Esophagus mucosa (tissue), 1 donor: ENCODE results near the gene HYAL2. TPM values are rescaled to one million over a fixed set of nuclear protein-coding genes. Genes with fewer than 3 reads are reported as not detected.

Experiments
- ATAC-seq: fragments of 200-7000 bp; cut with Tn5 transposase; one replicate; pipeline ENCODE4 v1.9.1; 2020
- total RNA-seq: library from RNA; stranded (reverse); gene quantifications from one replicate; pipeline ENCODE4 v1.2.4, GENCODE V29; 2023
- donor health status: DM: yes; HTN: yes; CAD: no.

The HYAL2 gene
- total RNA-seq, 1 donor from 2014 or later, result 30.7 TPM

DNA sequence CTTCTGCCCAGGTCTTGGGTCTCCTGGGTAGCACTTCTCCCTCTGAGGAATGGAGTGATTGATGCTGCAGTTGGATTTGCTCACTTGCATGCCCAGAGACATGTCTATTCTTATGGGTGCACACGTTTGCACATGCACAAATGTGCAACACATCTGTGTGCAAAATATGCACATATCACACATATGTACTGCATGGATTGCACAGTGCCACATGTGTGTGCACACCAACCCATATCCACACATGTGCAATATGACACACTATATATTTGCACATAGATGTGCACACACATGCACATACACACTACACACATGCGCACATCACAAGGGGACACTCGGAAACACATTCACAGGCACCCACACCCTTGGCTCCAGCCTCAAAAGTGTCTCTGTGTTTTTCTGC lies 54.3 kb downstream of the HYAL2 start:
- no peak for ATAC-seq

Other genes with a start within 250 kb of the HYAL2 start
- gene RBM5, start 233.8 kb downstream of the HYAL2 start, total RNA-seq, result 59.5 TPM
- gene SEMA3F, start 167.4 kb downstream of the HYAL2 start, total RNA-seq, result 72.7 TPM
- 0.08 TPM for gene GNAT1, start 131.1 kb downstream of the HYAL2 start, total RNA-seq
- 0.60 TPM for gene SLC38A3, start 117.5 kb downstream of the HYAL2 start, total RNA-seq
- gene GNAI2, start 86.5 kb downstream of the HYAL2 start, total RNA-seq, result 92.0 TPM
- gene SEMA3B, start 53.6 kb downstream of the HYAL2 start, total RNA-seq, result 2.4 TPM
- not detected for gene LSMEM2, start 43.7 kb downstream of the HYAL2 start, total RNA-seq
- 65.8 TPM for gene IFRD2, start 30.3 kb downstream of the HYAL2 start, total RNA-seq
- gene HYAL3, start 23.3 kb downstream of the HYAL2 start, total RNA-seq, result 4.8 TPM
- 7.6 TPM for gene NAA80, start 23.3 kb downstream of the HYAL2 start, total RNA-seq
- gene HYAL1, start 19.2 kb downstream of the HYAL2 start, total RNA-seq, result 4.1 TPM
- 12.2 TPM for gene TUSC2, start 5.5 kb upstream of the HYAL2 start, total RNA-seq
- 13.6 TPM for gene RASSF1, start 18.1 kb upstream of the HYAL2 start, total RNA-seq
- 0.64 TPM for gene ZMYND10, start 23.0 kb upstream of the HYAL2 start, total RNA-seq
- gene NPRL2, start 28.0 kb upstream of the HYAL2 start, total RNA-seq, result 11.0 TPM
- 15.5 TPM for gene CYB561D2, start 28.1 kb upstream of the HYAL2 start, total RNA-seq
- 19.3 TPM for gene TMEM115, start 36.8 kb upstream of the HYAL2 start, total RNA-seq
- 0.08 TPM for gene CACNA2D2, start 180.9 kb upstream of the HYAL2 start, total RNA-seq
- 0.68 TPM for gene C3orf18, start 245.0 kb upstream of the HYAL2 start, total RNA-seq
- gene HEMK1, start 246.8 kb upstream of the HYAL2 start, total RNA-seq, result 11.0 TPM